ENCODE results near the gene ROBO2. TPM values are rescaled to one million over a fixed set of nuclear protein-coding genes. Genes with fewer than 3 reads are reported as not detected.

Gene ROBO2
- total RNA-seq, 2 donors from 2014 or later: 2.5 to 2.9 TPM

- Mint-ChIP-seq H3K4me1 (no peaks in the 10 kb centered on the region), H3K36me3 (ENCODE audit: low read depth) (no peaks in the 10 kb centered on the region), H3K9me3 (no peaks in the 10 kb centered on the region), H3K27ac (no peak overlapping the region), H3K4me3 (no peak overlapping the region), H3K27me3 (ENCODE audit: insufficient read depth) (no peaks in the 10 kb centered on the region)
- Histone ChIP-seq H3K27ac (ENCODE audit: low read depth, low read length) (no peak overlapping the region), H3K36me3 (ENCODE audit: control insufficient read depth, insufficient read depth, low read length) (no peaks in the 10 kb centered on the region), H3K9ac (ENCODE audit: extremely low read depth, low read length, poor library complexity, severe bottlenecking) (no peak overlapping the region), H3K27me3 (ENCODE audit: control insufficient read depth, insufficient read depth, low read length, poor library complexity, severe bottlenecking) (no peaks in the 10 kb centered on the region), H3K9me3 (ENCODE audit: control insufficient read depth, low read length) (no peaks in the 10 kb centered on the region), H3K4me3 (ENCODE audit: low read length) (no peak overlapping the region), H3K4me1 (ENCODE audit: control insufficient read depth, insufficient read depth, low read length) (no peaks in the 10 kb centered on the region)
- WGBS, 2 experiments (ENCODE audit: insufficient coverage in 1 of 2, insufficient read length in 1 of 2): 83 to 94% methylated on average over 5 to 6 of the region's 6 CpGs
- TF ChIP-seq, protein P1, sequence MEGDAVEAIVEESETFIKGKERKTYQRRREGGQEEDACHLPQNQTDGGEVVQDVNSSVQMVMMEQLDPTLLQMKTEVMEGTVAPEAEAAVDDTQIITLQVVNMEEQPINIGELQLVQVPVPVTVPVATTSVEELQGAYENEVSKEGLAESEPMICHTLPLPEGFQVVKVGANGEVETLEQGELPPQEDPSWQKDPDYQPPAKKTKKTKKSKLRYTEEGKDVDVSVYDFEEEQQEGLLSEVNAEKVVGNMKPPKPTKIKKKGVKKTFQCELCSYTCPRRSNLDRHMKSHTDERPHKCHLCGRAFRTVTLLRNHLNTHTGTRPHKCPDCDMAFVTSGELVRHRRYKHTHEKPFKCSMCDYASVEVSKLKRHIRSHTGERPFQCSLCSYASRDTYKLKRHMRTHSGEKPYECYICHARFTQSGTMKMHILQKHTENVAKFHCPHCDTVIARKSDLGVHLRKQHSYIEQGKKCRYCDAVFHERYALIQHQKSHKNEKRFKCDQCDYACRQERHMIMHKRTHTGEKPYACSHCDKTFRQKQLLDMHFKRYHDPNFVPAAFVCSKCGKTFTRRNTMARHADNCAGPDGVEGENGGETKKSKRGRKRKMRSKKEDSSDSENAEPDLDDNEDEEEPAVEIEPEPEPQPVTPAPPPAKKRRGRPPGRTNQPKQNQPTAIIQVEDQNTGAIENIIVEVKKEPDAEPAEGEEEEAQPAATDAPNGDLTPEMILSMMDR (conservative IDR thresholded peaks at IDR 0.05): no peak
- no peak for DNase-seq
Observed at GRCh38 chr3:77566055-77566454, 526.2 kb downstream of the ROBO2 start.

- peaks cover 1% of the 10 kb centered on the region for H3K27me3 Mint-ChIP-seq (ENCODE audit: insufficient read depth)
- Histone ChIP-seq H3K27me3 (ENCODE audit: control insufficient read depth, insufficient read depth, low read length, poor library complexity, severe bottlenecking) (no peaks in the 10 kb centered on the region), H3K27ac (ENCODE audit: low read depth, low read length) (no peak overlapping the region), H3K36me3 (ENCODE audit: control insufficient read depth, insufficient read depth, low read length) (no peaks in the 10 kb centered on the region), H3K9ac (ENCODE audit: extremely low read depth, low read length, poor library complexity, severe bottlenecking) (no peak overlapping the region), H3K9me3 (ENCODE audit: control insufficient read depth, low read length) (no peaks in the 10 kb centered on the region), H3K4me1 (ENCODE audit: control insufficient read depth, insufficient read depth, low read length) (no peaks in the 10 kb centered on the region), H3K4me3 (ENCODE audit: low read length) (no peak overlapping the region)
- H3K9me3 Mint-ChIP-seq: no peaks in the 10 kb centered on the region
- TF ChIP-seq, protein P1 (conservative IDR thresholded peaks at IDR 0.05): no peak
- WGBS, 2 experiments (ENCODE audit: insufficient coverage in 1 of 2, insufficient read length in 1 of 2): 83 to 95% methylated on average over 2 to 5 of the region's 5 CpGs
- no peaks in the 10 kb centered on the region for H3K4me1 Mint-ChIP-seq
- H3K36me3 Mint-ChIP-seq (ENCODE audit: low read depth): no peaks in the 10 kb centered on the region
- no peak overlapping the region for H3K4me3 Mint-ChIP-seq
- no peak for DNase-seq
- no peak overlapping the region for H3K27ac Mint-ChIP-seq
Observed at GRCh38 chr3:77571971-77572715, 532.2 kb downstream of the ROBO2 start.

GRCh38 chr3:77577264-77577663 lies 537.4 kb downstream of the ROBO2 start:
- Mint-ChIP-seq H3K9me3 (no peaks in the 10 kb centered on the region), H3K4me3 (no peak overlapping the region), H3K36me3 (ENCODE audit: low read depth) (no peaks in the 10 kb centered on the region), H3K27ac (no peak overlapping the region), H3K27me3 (ENCODE audit: insufficient read depth) (peaks cover 1% of the 10 kb centered on the region), H3K4me1 (no peaks in the 10 kb centered on the region)
- WGBS, 2 experiments (ENCODE audit: insufficient coverage in 1 of 2, insufficient read length in 1 of 2): 90 to 91% methylated on average over 2 to 3 of the region's 3 CpGs
- H3K27ac ChIP-seq (ENCODE audit: low read depth, low read length): no peak overlapping the region
- TF ChIP-seq, protein P1 (conservative IDR thresholded peaks at IDR 0.05): no peak
- no peaks in the 10 kb centered on the region for H3K4me1 ChIP-seq (ENCODE audit: control insufficient read depth, insufficient read depth, low read length)
- no peak overlapping the region for H3K9ac ChIP-seq (ENCODE audit: extremely low read depth, low read length, poor library complexity, severe bottlenecking)
- no peak for DNase-seq
- no peaks in the 10 kb centered on the region for H3K36me3 ChIP-seq (ENCODE audit: control insufficient read depth, insufficient read depth, low read length)
- no peaks in the 10 kb centered on the region for H3K27me3 ChIP-seq (ENCODE audit: control insufficient read depth, insufficient read depth, low read length, poor library complexity, severe bottlenecking)
- H3K4me3 ChIP-seq (ENCODE audit: low read length): no peak overlapping the region
- H3K9me3 ChIP-seq (ENCODE audit: control insufficient read depth, low read length): no peaks in the 10 kb centered on the region
